Adrenal gland (tissue), 12 donors: ENCODE results near the gene WIPF3. TPM values are rescaled to one million over a fixed set of nuclear protein-coding genes. Genes with fewer than 3 reads are reported as not detected.

Source experiments
- DNase-seq, 7 donors: peaks; one replicate each; pipeline ENCODE4 v3.0.0-alpha.2; 2019 to 2020
- H3K27ac ChIP-seq, 5 donors: fragments of 200-600 bp; sonication (generic) in 4 of 5; 1 replicate in 3 of 5; 2 replicates in 2 of 5; pipeline versions ENCODE4 v1.5.1 to v1.8.0; 2016 to 2020; ENCODE audit warnings: mild to moderate bottlenecking in 1 of 5
- H3K27me3 ChIP-seq: fragments of 200-600 bp; 2 replicates; pipeline ENCODE4 v1.8.0; 2021
- H3K36me3 ChIP-seq, 2 donors: fragments of 200-600 bp; replicated peaks in 1 of 2; 1 replicate in 1 of 2; 2 replicates in 1 of 2; pipeline versions ENCODE4 v1.5.1 to v1.8.0; 2018 to 2022
- H3K4me1 ChIP-seq, 2 donors: fragments of 200-600 bp; replicated peaks in 1 of 2; 1 replicate in 1 of 2; 2 replicates in 1 of 2; pipeline versions ENCODE4 v1.5.1 to v1.8.0; 2018 to 2021
- H3K4me3 ChIP-seq, 4 donors: fragments of 200-600 bp; sonication (generic) in 3 of 4; one replicate each; pipeline ENCODE4 v1.5.1; 2016 to 2018
- H3K9me3 ChIP-seq, 3 donors: fragments of 200-600 bp; sonication (generic) in 1 of 3; replicated peaks in 1 of 3; 1 replicate in 2 of 3; 2 replicates in 1 of 3; pipeline versions ENCODE4 v1.5.1 to v1.8.0; 2016 to 2021
- POLR2A ChIP-seq, 2 donors: fragments of 450-650 bp; IDR thresholded peaks; one replicate each; pipeline ENCODE4 v1.6.1; 2017; ENCODE audit warnings: antibody characterized with exemption in 2 of 2, mild to moderate bottlenecking in 2 of 2, moderate library complexity in 1 of 2
- WGBS, 4 donors: extraction: QIAGEN DNeasy Blood & Tissue Kit in 2 of 4; methylation state at CpG; one replicate each; pipeline versions ENCODE4 v1.1.5 to v1.1.7; 2013 to 2017; 5-methylcytosine and 5-hydroxymethylcytosine counted together
- intact Hi-C, 2 donors: fragments of 100-400 bp; cut with DNase I; formaldehyde crosslinking; loops; one replicate each; pipeline versions ENCODE4 v1.14.1 to v1.15.0; 2022 to 2023
- polyA plus RNA-seq, 3 donors: library from polyadenylated mRNA; stranded (reverse); fragments of 200-250 nt in 2 of 3; fragments of 350-450 nt in 1 of 3; fragmentation: Illumina TruSeq in 1 of 3; extraction: RNeasy Lipid Tissue Mini Kit (QIAGEN cat#74804) in 1 of 3; gene quantifications; one replicate each; pipeline ENCODE4 v1.2.3, GENCODE V29; 2013 to 2014
- total RNA-seq, 9 donors: library from RNA; depleted of rRNA in 4 of 9; stranded (reverse); fragments of >200 nt in 4 of 9; fragments of 120-200 nt in 1 of 9; fragmentation: NEBNext Ultra II Directional in 1 of 9; extraction: Animal tissue kit (Norgen Biotek cat#: 25700) in 1 of 9; gene quantifications; one replicate each; pipeline versions ENCODE4 v1.1.0 to v1.2.4, GENCODE V29; 2013 to 2023
- TF ChIP-seq, protein P1 (sequence below), 6 experiments: fragments of 450-650 bp in 4 of 6; fragments of 200-600 bp in 2 of 6; sonication (generic) in 1 of 6; IDR thresholded peaks; 1 replicate in 5 of 6; 2 replicates in 1 of 6; pipeline versions ENCODE4 v1.5.1 to v1.8.0; 2016 to 2021; ENCODE audit warnings: antibody characterized with exemption in 6 of 6, mild to moderate bottlenecking in 2 of 6, moderate library complexity in 1 of 6
- donor health status: healthy with polysubstance abuse.
- donor health status: Bipolar disorder and iron deficiency.
- donor health status: DM: yes; HTN: yes; CAD: no.
- donor health status: DM: no; HTN: no; CAD: no.
- donor health status: DM: no; HTN: no; CAD: no.
- donor health status: DM: yes; HTN: yes; CAD: no.

The WIPF3 gene
- total and polyA plus RNA-seq, 12 donors: 0.50 to 16.0 (median 5.2) TPM

GRCh38 chr7:29945259-29945809 is 139.0 kb downstream of the WIPF3 start:
- Histone ChIP-seq H3K4me1 (no peaks in the 10 kb centered on the region), H3K9me3 (no peaks in the 10 kb centered on the region), H3K36me3 (peaks cover 0 to 38% of the 10 kb centered on the region in 2 donors), H3K27me3 (no peaks in the 10 kb centered on the region), H3K4me3 (no peak overlapping the region), H3K27ac (no peak overlapping the region)
- intact Hi-C loops: no loop called here
- TF ChIP-seq, protein P1, sequence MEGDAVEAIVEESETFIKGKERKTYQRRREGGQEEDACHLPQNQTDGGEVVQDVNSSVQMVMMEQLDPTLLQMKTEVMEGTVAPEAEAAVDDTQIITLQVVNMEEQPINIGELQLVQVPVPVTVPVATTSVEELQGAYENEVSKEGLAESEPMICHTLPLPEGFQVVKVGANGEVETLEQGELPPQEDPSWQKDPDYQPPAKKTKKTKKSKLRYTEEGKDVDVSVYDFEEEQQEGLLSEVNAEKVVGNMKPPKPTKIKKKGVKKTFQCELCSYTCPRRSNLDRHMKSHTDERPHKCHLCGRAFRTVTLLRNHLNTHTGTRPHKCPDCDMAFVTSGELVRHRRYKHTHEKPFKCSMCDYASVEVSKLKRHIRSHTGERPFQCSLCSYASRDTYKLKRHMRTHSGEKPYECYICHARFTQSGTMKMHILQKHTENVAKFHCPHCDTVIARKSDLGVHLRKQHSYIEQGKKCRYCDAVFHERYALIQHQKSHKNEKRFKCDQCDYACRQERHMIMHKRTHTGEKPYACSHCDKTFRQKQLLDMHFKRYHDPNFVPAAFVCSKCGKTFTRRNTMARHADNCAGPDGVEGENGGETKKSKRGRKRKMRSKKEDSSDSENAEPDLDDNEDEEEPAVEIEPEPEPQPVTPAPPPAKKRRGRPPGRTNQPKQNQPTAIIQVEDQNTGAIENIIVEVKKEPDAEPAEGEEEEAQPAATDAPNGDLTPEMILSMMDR (IDR thresholded peaks at IDR 0.05): no peak
- no peak for TF ChIP-seq POLR2A (IDR thresholded peaks at IDR 0.05)
- no peak for DNase-seq
- 91 to 95% (median 94%) methylated on average over 4 of the region's 4 CpGs for WGBS, 4 donors

DNA sequence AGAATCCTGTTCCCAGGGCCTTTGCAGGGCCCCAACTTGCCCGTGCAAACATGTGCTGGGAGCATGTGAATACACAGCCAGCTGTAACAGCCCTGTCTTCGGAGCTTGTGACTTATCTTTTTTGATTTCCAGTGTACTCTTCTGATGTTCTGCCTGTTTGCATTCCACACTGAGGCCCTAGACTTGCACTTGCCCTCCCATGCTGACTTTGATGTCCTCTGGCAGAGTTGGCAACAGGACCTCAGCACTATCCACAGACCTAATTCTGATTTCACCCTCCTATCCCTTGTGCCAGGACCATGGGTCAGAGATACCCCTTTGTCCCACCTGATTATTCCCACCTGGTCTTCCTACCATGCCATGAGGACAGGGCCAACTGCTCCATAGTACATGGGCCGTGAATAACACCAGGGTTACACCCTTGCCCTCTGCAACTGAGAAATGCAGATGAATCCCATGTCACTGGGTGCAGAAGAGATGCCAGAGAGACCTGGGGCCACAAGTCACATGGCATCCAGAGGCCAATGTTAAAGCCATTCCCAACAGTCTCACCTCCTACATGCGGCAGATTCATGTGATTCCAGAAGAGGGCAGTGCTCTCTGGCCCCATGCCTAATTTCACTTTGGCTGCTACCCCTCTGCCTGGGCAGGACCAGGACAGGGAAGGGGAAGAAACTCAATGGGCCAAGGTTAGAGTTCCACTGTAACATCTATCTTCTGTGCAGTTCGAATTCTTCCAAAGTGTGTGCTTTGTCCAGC is 140.3 kb downstream of the WIPF3 start:
- H3K9me3 ChIP-seq: no peaks in the 10 kb centered on the region
- 77 to 84% (median 81%) methylated on average over 5 of the region's 5 CpGs for WGBS, 4 donors
- no peaks in the 10 kb centered on the region for H3K4me1 ChIP-seq
- intact Hi-C loops: no loop called here
- peaks cover 0 to 31% of the 10 kb centered on the region in 2 donors for H3K36me3 ChIP-seq
- no peak overlapping the region for H3K27ac ChIP-seq
- H3K27me3 ChIP-seq: no peaks in the 10 kb centered on the region
- peak in 6 of 7 donors; percentile 38 to 68 (median 51) for DNase-seq
- TF ChIP-seq, protein P1 (IDR thresholded peaks at IDR 0.05): peak in 4 of 6 experiments; percentile 32 to 51 (median 42)
- no peak for TF ChIP-seq POLR2A (IDR thresholded peaks at IDR 0.05)
- no peak overlapping the region for H3K4me3 ChIP-seq

- DNase-seq: no peak
- H3K4me3 ChIP-seq: no peak overlapping the region
- no peaks in the 10 kb centered on the region for H3K4me1 ChIP-seq
- H3K9me3 ChIP-seq: no peaks in the 10 kb centered on the region
- no peak for TF ChIP-seq POLR2A (IDR thresholded peaks at IDR 0.05)
- TF ChIP-seq, protein P1 (IDR thresholded peaks at IDR 0.05): no peak
- no peak overlapping the region for H3K27ac ChIP-seq
- H3K36me3 ChIP-seq: peaks cover 0 to 20% of the 10 kb centered on the region in 2 donors
- H3K27me3 ChIP-seq: no peaks in the 10 kb centered on the region
- intact Hi-C loops: no loop called here
- 72 to 89% (median 85%) methylated on average over 2 of the region's 2 CpGs for WGBS, 4 donors
Measured at GRCh38 chr7:29948587-29948986, 142.3 kb downstream of the WIPF3 start.

DNA sequence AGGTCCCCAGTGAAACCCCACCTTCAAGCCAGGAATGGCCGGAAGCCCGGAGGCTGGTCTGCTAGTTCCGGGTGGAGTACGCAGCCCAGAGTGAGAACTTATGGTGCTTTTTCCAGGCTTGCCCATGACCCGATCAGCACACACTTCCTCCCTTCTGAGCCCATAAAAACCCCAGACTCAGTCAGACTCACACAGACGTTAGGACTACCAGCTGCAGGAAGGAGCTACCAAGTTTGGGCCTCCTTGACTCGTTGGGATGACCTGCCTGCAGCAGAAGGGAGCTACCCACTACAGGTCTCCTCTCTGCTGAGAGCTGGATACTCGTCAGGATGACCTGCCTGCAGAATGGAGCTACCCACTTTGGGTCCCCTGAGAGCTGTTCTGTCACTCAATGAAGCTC is 144.2 kb downstream of the WIPF3 start:
- no peaks in the 10 kb centered on the region for H3K9me3 ChIP-seq
- 94 to 97% (median 95%) methylated on average over 8 of the region's 8 CpGs for WGBS, 4 donors
- no peak overlapping the region for H3K4me3 ChIP-seq
- H3K27ac ChIP-seq: no peak overlapping the region
- DNase-seq: no peak
- H3K27me3 ChIP-seq: no peaks in the 10 kb centered on the region
- H3K4me1 ChIP-seq: no peaks in the 10 kb centered on the region
- intact Hi-C loops: loop anchor here in 1 of 2 donors (10.0 kb wide), 1 partner anchor 114 kb away; no protein-coding TSS in a partner anchor
- peaks cover 0 to 19% of the 10 kb centered on the region in 2 donors for H3K36me3 ChIP-seq
- TF ChIP-seq, protein P1 (IDR thresholded peaks at IDR 0.05): no peak
- TF ChIP-seq POLR2A (IDR thresholded peaks at IDR 0.05): no peak
